HG03108 (cell line): ENCODE data around the gene LRRC4C.

ENCODE experiments used
- ATAC-seq: cut with Tn5 transposase; IDR thresholded peaks from one replicate; pipeline ENCODE4 v1.9.1; 2021; ENCODE audit warnings: moderate library complexity; ENCODE audit not compliant: unreplicated experiment

LRRC4C gene

GRCh38 chr11:41459465-41460401 lies at the start of gene LRRC4C:
LRRC4C (minus strand) TSS chr11:41459652.
- no peak for ATAC-seq

GRCh38 chr11:41508121-41508520 lies 48.7 kb upstream of the LRRC4C start:
- no peak for ATAC-seq

GRCh38 chr11:41499429-41499828 lies 40.0 kb upstream of the LRRC4C start:
- no peak for ATAC-seq

- no peak for ATAC-seq
These were observed 39.3 kb upstream of the LRRC4C start for GRCh38 chr11:41498726-41499125.

GRCh38 chr11:41497974-41498373 lies 38.5 kb upstream of the LRRC4C start:
- ATAC-seq, result no peak

GRCh38 chr11:41494716-41495115 lies 35.3 kb upstream of the LRRC4C start:
- no peak for ATAC-seq

GRCh38 chr11:41486424-41486823 lies 27.0 kb upstream of the LRRC4C start:
- ATAC-seq, result no peak

GRCh38 chr11:41483956-41484355 lies 24.5 kb upstream of the LRRC4C start:
- no peak for ATAC-seq

GRCh38 chr11:41479179-41479578 lies 19.7 kb upstream of the LRRC4C start:
- no peak for ATAC-seq

- ATAC-seq, result no peak
These were observed 1.7 kb upstream of the LRRC4C start for GRCh38 chr11:41461057-41461681.

- ATAC-seq, result no peak
These were observed 811 bp downstream of the LRRC4C start for GRCh38 chr11:41458641-41459040.

- ATAC-seq, result no peak
These were observed 1.3 kb downstream of the LRRC4C start for GRCh38 chr11:41458154-41458553.

- ATAC-seq, result no peak
These were observed 2.0 kb downstream of the LRRC4C start for GRCh38 chr11:41457216-41458014.

- ATAC-seq, result no peak
These were observed 3.2 kb downstream of the LRRC4C start for GRCh38 chr11:41456269-41456668.

GRCh38 chr11:41451011-41451410 lies 8.4 kb downstream of the LRRC4C start:
- no peak for ATAC-seq

GRCh38 chr11:41449483-41450050 lies 9.9 kb downstream of the LRRC4C start:
- no peak for ATAC-seq

- ATAC-seq, result no peak
These were observed 12.9 kb downstream of the LRRC4C start for GRCh38 chr11:41446566-41446965.

- ATAC-seq, result no peak
These were observed 13.3 kb downstream of the LRRC4C start for GRCh38 chr11:41446107-41446506.

GRCh38 chr11:41437006-41437490 lies 22.4 kb downstream of the LRRC4C start:
- no peak for ATAC-seq

- no peak for ATAC-seq
These were observed 23.9 kb downstream of the LRRC4C start for GRCh38 chr11:41435531-41435930.

- no peak for ATAC-seq
These were observed 27.7 kb downstream of the LRRC4C start for GRCh38 chr11:41431784-41432183.
